SK-N-SH treated with all-trans-retinoic acid at 6 μM for 48 hours (cell line): ENCODE results near the gene PLXNA4.

Source experiments
- ATAC-seq: fragments of 200-7000 bp; cut with Tn5 transposase; 3 replicates; pipeline ENCODE4 v1.9.1; 2020; ENCODE audit warnings: mild to moderate bottlenecking, moderate library complexity
- BACH2 ChIP-seq: fragments of 250-450 bp; sonication (Bioruptor Pico); IDR thresholded peaks from 2 replicates; pipeline ENCODE4 v1.9.0; 2021; ENCODE audit warnings: mild to moderate bottlenecking, borderline replicate concordance
- CSDC2 ChIP-seq: fragments of 250-450 bp; sonication (Bioruptor Pico); IDR thresholded peaks from 2 replicates; pipeline ENCODE4 v1.5.0; 2020; ENCODE audit warnings: mild to moderate bottlenecking, moderate library complexity
- GLIS3 ChIP-seq: fragments of 250-450 bp; sonication (Bioruptor Pico); IDR thresholded peaks from 2 replicates; pipeline ENCODE4 v1.5.0; 2020; ENCODE audit warnings: mild to moderate bottlenecking, moderate library complexity
- OSR1 ChIP-seq: fragments of 250-450 bp; sonication (Bioruptor Pico); IDR thresholded peaks from 2 replicates; pipeline ENCODE4 v1.8.0; 2022; ENCODE audit warnings: moderate library complexity, mild to moderate bottlenecking, inconsistent platforms
- PPARA ChIP-seq: fragments of 250-450 bp; sonication (Bioruptor Pico); IDR thresholded peaks from 2 replicates; pipeline ENCODE4 v1.5.0; 2020; ENCODE audit warnings: mild to moderate bottlenecking, borderline replicate concordance
- SNAI2 ChIP-seq: fragments of 250-450 bp; sonication (Bioruptor Pico); IDR thresholded peaks from 2 replicates; pipeline ENCODE4 v1.5.0; 2020; ENCODE audit warnings: mild to moderate bottlenecking, moderate library complexity
- TCF4 ChIP-seq: fragments of 250-450 bp; sonication (Bioruptor Pico); IDR thresholded peaks from 2 replicates; pipeline ENCODE4 v1.8.0; 2021; ENCODE audit warnings: mild to moderate bottlenecking, moderate library complexity, borderline replicate concordance
- TOX ChIP-seq: fragments of 250-450 bp; sonication (Bioruptor Pico); IDR thresholded peaks from 2 replicates; pipeline ENCODE4 v1.8.0; 2021; ENCODE audit warnings: mild to moderate bottlenecking, moderate library complexity, borderline replicate concordance
- ZC3H10 ChIP-seq: fragments of 250-450 bp; sonication (Bioruptor Pico); IDR thresholded peaks from 2 replicates; pipeline ENCODE4 v1.5.1; 2021; ENCODE audit warnings: mild to moderate bottlenecking, moderate library complexity
- ZFP3 ChIP-seq: fragments of 250-450 bp; sonication (Bioruptor Pico); IDR thresholded peaks from 2 replicates; pipeline ENCODE4 v1.5.0; 2020; ENCODE audit warnings: mild to moderate bottlenecking, moderate library complexity
- ZFP30 ChIP-seq: fragments of 450-650 bp; formaldehyde crosslinking; IDR thresholded peaks from 2 replicates; pipeline ENCODE4 v1.5.0; 2022; ENCODE audit warnings: mild to moderate bottlenecking, moderate library complexity
- ZNF565 ChIP-seq: fragments of 450-650 bp; formaldehyde crosslinking; conservative IDR thresholded peaks from 2 replicates; pipeline ENCODE4 v1.5.0; 2020; ENCODE audit warnings: low read depth, mild to moderate bottlenecking, moderate library complexity
- ZNF8 ChIP-seq: fragments of 450-650 bp; formaldehyde crosslinking; IDR thresholded peaks from 2 replicates; pipeline ENCODE4 v1.5.0; 2020; ENCODE audit warnings: mild to moderate bottlenecking, moderate library complexity
- TF ChIP-seq, protein P1 (sequence below): fragments of 250-450 bp; sonication (Bioruptor Pico); IDR thresholded peaks from 2 replicates; pipeline ENCODE4 v1.5.1; 2020; ENCODE audit warnings: low read depth, mild to moderate bottlenecking, moderate library complexity
- TF ChIP-seq, protein P2 (sequence below): fragments of 250-450 bp; sonication (Bioruptor Pico); IDR thresholded peaks from 2 replicates; pipeline ENCODE4 v1.8.0; 2021; ENCODE audit warnings: low read depth, mild to moderate bottlenecking, moderate library complexity, borderline replicate concordance
- TF ChIP-seq, protein P3 (sequence below): fragments of 250-450 bp; sonication (Bioruptor Pico); IDR thresholded peaks from 2 replicates; pipeline ENCODE4 v1.5.0; 2020; ENCODE audit warnings: mild to moderate bottlenecking, moderate library complexity
- TF ChIP-seq, protein P4 (sequence below): fragments of 250-450 bp; sonication (Bioruptor Pico); IDR thresholded peaks from 2 replicates; pipeline ENCODE4 v1.8.0; 2020; ENCODE audit warnings: mild to moderate bottlenecking, moderate library complexity, borderline replicate concordance

PLXNA4 gene

DNA sequence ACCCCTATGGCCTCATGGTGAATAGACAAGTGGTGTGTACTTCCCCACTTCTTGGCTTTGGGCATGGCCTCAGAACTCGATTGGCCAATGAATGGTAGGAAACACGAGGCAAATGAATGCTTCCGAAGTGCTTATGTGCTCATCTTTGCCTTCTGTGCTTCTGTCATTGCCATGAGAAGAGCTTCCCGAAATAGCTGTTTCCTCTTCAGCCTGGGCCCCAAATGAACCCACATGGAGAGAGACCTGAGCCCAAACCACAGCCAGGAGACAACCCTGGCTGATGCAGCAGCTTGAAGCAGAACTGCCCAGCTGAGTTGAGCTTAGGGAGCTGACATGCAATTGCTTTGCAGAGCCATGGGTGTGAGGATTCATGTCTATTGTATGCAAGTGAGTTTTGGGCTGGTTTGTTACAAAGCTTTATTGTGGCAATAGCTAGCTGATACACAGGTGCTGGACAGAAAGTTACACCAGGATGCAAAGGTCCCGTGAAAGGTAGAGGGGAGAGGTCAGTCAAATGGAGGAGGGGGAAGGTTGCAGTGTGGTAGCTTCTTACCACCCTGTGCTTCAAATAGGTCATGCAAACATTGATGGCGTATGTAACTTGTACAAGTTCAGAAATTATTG is 328.2 kb downstream of the PLXNA4 start:
- TF ChIP-seq ZC3H10 (CRISPR knock-in tag) (no peak), ZNF565 (CRISPR knock-in tag) (no peak), ZFP3 (no peak), PPARA (CRISPR knock-in tag) (no peak)
- TF ChIP-seq, protein P1, sequence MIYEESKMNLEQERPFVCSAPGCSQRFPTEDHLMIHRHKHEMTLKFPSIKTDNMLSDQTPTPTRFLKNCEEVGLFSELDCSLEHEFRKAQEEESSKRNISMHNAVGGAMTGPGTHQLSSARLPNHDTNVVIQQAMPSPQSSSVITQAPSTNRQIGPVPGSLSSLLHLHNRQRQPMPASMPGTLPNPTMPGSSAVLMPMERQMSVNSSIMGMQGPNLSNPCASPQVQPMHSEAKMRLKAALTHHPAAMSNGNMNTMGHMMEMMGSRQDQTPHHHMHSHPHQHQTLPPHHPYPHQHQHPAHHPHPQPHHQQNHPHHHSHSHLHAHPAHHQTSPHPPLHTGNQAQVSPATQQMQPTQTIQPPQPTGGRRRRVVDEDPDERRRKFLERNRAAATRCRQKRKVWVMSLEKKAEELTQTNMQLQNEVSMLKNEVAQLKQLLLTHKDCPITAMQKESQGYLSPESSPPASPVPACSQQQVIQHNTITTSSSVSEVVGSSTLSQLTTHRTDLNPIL (CRISPR knock-in tag): no peak
- TF ChIP-seq, protein P2, sequence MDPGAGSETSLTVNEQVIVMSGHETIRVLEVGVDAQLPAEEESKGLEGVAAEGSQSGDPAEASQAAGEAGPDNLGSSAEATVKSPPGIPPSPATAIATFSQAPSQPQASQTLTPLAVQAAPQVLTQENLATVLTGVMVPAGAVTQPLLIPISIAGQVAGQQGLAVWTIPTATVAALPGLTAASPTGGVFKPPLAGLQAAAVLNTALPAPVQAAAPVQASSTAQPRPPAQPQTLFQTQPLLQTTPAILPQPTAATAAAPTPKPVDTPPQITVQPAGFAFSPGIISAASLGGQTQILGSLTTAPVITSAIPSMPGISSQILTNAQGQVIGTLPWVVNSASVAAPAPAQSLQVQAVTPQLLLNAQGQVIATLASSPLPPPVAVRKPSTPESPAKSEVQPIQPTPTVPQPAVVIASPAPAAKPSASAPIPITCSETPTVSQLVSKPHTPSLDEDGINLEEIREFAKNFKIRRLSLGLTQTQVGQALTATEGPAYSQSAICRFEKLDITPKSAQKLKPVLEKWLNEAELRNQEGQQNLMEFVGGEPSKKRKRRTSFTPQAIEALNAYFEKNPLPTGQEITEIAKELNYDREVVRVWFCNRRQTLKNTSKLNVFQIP (CRISPR knock-in tag): no peak
- TF ChIP-seq, all 23 proteins: peak for 0

DNA sequence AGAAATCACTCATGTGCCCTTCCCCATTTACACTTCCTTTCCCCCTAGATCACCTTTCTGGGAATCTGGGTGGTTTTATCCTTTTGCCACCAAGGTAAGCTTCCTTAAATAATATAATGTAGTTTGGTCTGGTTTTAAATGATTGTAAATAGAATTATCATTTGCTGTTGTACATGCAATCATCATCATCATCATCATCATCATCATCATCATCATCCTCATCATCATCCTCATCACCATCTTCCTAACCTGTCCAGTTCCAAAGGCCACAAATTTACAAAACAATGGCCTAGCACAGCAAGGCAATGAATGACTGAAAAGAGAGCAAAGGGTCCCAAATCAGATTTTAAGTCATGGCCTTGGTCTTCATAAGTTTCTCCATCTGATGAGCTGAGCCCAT is 329.7 kb downstream of the PLXNA4 start:
- TF ChIP-seq, protein P1 (CRISPR knock-in tag): no peak
- TF ChIP-seq, protein P3, sequence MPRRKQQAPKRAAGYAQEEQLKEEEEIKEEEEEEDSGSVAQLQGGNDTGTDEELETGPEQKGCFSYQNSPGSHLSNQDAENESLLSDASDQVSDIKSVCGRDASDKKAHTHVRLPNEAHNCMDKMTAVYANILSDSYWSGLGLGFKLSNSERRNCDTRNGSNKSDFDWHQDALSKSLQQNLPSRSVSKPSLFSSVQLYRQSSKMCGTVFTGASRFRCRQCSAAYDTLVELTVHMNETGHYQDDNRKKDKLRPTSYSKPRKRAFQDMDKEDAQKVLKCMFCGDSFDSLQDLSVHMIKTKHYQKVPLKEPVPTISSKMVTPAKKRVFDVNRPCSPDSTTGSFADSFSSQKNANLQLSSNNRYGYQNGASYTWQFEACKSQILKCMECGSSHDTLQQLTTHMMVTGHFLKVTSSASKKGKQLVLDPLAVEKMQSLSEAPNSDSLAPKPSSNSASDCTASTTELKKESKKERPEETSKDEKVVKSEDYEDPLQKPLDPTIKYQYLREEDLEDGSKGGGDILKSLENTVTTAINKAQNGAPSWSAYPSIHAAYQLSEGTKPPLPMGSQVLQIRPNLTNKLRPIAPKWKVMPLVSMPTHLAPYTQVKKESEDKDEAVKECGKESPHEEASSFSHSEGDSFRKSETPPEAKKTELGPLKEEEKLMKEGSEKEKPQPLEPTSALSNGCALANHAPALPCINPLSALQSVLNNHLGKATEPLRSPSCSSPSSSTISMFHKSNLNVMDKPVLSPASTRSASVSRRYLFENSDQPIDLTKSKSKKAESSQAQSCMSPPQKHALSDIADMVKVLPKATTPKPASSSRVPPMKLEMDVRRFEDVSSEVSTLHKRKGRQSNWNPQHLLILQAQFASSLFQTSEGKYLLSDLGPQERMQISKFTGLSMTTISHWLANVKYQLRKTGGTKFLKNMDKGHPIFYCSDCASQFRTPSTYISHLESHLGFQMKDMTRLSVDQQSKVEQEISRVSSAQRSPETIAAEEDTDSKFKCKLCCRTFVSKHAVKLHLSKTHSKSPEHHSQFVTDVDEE: no peak
- no peak for TF ChIP-seq TOX (CRISPR knock-in tag)
- TF ChIP-seq PPARA (CRISPR knock-in tag): no peak
- no peak for TF ChIP-seq OSR1 (CRISPR knock-in tag)
- TF ChIP-seq, protein P4, sequence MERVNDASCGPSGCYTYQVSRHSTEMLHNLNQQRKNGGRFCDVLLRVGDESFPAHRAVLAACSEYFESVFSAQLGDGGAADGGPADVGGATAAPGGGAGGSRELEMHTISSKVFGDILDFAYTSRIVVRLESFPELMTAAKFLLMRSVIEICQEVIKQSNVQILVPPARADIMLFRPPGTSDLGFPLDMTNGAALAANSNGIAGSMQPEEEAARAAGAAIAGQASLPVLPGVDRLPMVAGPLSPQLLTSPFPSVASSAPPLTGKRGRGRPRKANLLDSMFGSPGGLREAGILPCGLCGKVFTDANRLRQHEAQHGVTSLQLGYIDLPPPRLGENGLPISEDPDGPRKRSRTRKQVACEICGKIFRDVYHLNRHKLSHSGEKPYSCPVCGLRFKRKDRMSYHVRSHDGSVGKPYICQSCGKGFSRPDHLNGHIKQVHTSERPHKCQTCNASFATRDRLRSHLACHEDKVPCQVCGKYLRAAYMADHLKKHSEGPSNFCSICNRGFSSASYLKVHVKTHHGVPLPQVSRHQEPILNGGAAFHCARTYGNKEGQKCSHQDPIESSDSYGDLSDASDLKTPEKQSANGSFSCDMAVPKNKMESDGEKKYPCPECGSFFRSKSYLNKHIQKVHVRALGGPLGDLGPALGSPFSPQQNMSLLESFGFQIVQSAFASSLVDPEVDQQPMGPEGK: no peak
- no peak for TF ChIP-seq ZFP3
- no peak for TF ChIP-seq ZNF8 (CRISPR knock-in tag)
- no peak for TF ChIP-seq CSDC2 (CRISPR knock-in tag)
- no peak for TF ChIP-seq ZFP30 (CRISPR knock-in tag)
- TF ChIP-seq ZC3H10 (CRISPR knock-in tag): no peak
- no peak for TF ChIP-seq TCF4 (CRISPR knock-in tag)
- TF ChIP-seq BACH2: no peak
- TF ChIP-seq, all 23 proteins: peak for 0
- ATAC-seq: no peak

More for the DNA sequence above, 328.2 kb downstream of the PLXNA4 start:
- no peak for ATAC-seq

DNA sequence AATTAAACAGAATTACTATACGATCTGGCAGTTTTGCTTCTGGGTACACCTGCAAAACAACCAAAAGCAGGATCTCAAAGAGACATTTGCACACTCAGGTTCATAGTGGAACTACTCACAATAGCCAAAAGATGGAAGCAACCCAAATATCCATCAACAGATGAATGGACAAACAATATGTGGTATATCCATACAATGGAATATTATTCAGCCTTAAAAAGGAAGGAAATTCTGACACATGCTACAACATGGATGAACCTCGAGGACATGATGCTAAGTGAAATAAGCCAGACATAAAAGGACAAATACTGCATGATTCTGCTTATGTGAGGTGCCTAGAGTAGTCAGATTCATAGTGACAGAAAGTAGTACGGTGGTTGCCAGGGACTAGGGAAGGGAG is 330.7 kb downstream of the PLXNA4 start:
- TF ChIP-seq SNAI2 (CRISPR knock-in tag) (no peak), GLIS3 (CRISPR knock-in tag) (no peak), TCF4 (CRISPR knock-in tag) (no peak), ZNF8 (CRISPR knock-in tag) (peak; percentile 98)
- TF ChIP-seq, protein P3: no peak
- no peak for ATAC-seq
